Measurements from ENCODE around the gene ITGA5.

The ITGA5 gene

GRCh38 chr12:54411391-54412241 is 7.5 kb downstream of the ITGA5 start:
- no peak for DNase-seq (ENCODE audit: low read depth)

GRCh38 chr12:54409267-54409666 is 9.8 kb downstream of the ITGA5 start:
- DNase-seq (ENCODE audit: low read depth) = no peak

GRCh38 chr12:54407183-54407905 is 11.7 kb downstream of the ITGA5 start:
- no peak for DNase-seq (ENCODE audit: low read depth)

- DNase-seq (ENCODE audit: low read depth) = no peak
Observed at GRCh38 chr12:54405573-54405972, 13.5 kb downstream of the ITGA5 start.

- no peak for DNase-seq (ENCODE audit: low read depth)
Observed at GRCh38 chr12:54405106-54405505, 14.0 kb downstream of the ITGA5 start.

GRCh38 chr12:54404061-54405004 is 14.7 kb downstream of the ITGA5 start:
- DNase-seq (ENCODE audit: low read depth) = peak; percentile 41

- DNase-seq (ENCODE audit: low read depth) = no peak
Observed at GRCh38 chr12:54401119-54401518, 17.9 kb downstream of the ITGA5 start.

- peak; percentile 76 for DNase-seq (ENCODE audit: low read depth)
Observed at GRCh38 chr12:54398995-54399793, 19.9 kb downstream of the ITGA5 start.

GRCh38 chr12:54398218-54398617 is 20.8 kb downstream of the ITGA5 start:
- no peak for DNase-seq (ENCODE audit: low read depth)

GRCh38 chr12:54397157-54397556 is 21.9 kb downstream of the ITGA5 start:
- no peak for DNase-seq (ENCODE audit: low read depth)

- DNase-seq (ENCODE audit: low read depth) = no peak
Observed at GRCh38 chr12:54395545-54395944, 23.5 kb downstream of the ITGA5 start.

- no peak for DNase-seq (ENCODE audit: low read depth)
Observed at GRCh38 chr12:54394986-54395385, 24.1 kb downstream of the ITGA5 start.

GRCh38 chr12:54394281-54394719 is 24.8 kb downstream of the ITGA5 start:
- no peak for DNase-seq (ENCODE audit: low read depth)

- no peak for DNase-seq (ENCODE audit: low read depth)
Observed at GRCh38 chr12:54393743-54394142, 25.3 kb downstream of the ITGA5 start.

GRCh38 chr12:54393207-54393609 is 25.9 kb downstream of the ITGA5 start:
- no peak for DNase-seq (ENCODE audit: low read depth)

GRCh38 chr12:54392485-54393206 is 26.4 kb downstream of the ITGA5 start:
- DNase-seq (ENCODE audit: low read depth) = no peak

- peak; percentile 41 for DNase-seq (ENCODE audit: low read depth)
Observed at GRCh38 chr12:54390668-54391551, 28.2 kb downstream of the ITGA5 start.

- DNase-seq (ENCODE audit: low read depth) = no peak
Observed at GRCh38 chr12:54390176-54390667, 28.8 kb downstream of the ITGA5 start.

GRCh38 chr12:54389607-54390175 is 29.4 kb downstream of the ITGA5 start:
- DNase-seq (ENCODE audit: low read depth) = no peak
